ENCODE measurements around the gene CARD11. TPM values are rescaled to one million over a fixed set of nuclear protein-coding genes. Genes with fewer than 3 reads are reported as not detected.

CARD11 gene
- total and polyA plus RNA-seq, 2 of the 13 experiments (the other 11 are each of a cell fraction or from before 2014, with no cell fraction given): 0.04 TPM; not detected in 1

- TF ChIP-seq ZBED4 (CRISPR knock-in tag; IDR thresholded peaks at IDR 0.05; ENCODE audit: borderline replicate concordance): no peak
- no peak for TF ChIP-seq CC2D1A (CRISPR knock-in tag; IDR thresholded peaks at IDR 0.05)
- TF ChIP-seq GPN1 (CRISPR knock-in tag; IDR thresholded peaks at IDR 0.05; ENCODE audit: borderline replicate concordance): no peak
- no peak for TF ChIP-seq ZNF367 (CRISPR knock-in tag; IDR thresholded peaks at IDR 0.05; ENCODE audit: borderline replicate concordance)
- no peak for TF ChIP-seq ZNF883 (CRISPR knock-in tag; IDR thresholded peaks at IDR 0.05; ENCODE audit: not compliant biosample characterization)
- TF ChIP-seq ATRX (CRISPR knock-in tag; IDR thresholded peaks at IDR 0.05; ENCODE audit: borderline replicate concordance): no peak
- TF ChIP-seq SKI (IDR thresholded peaks at IDR 0.05; ENCODE audit: partially characterized antibody): no peak
Observed at GRCh38 chr7:2945171-2945570, 98.5 kb downstream of the CARD11 start (continued).

- Histone ChIP-seq H3K9me3 (ENCODE audit: low read length) (no peaks in the 10 kb centered on the region), H3K4me3 (replicated peaks in 1 of 3; ENCODE audit: insufficient read depth in 1 of 3, low read depth in 2 of 3, low read length in 3 of 3) (no peak overlapping the region), H3K79me2 (ENCODE audit: insufficient read depth, low read length) (no peaks in the 10 kb centered on the region), H3K9ac (ENCODE audit: insufficient read depth, low read depth, low read length) (no peak overlapping the region), H4K20me1 (ENCODE audit: insufficient read depth, low read length) (no peaks in the 10 kb centered on the region), H2AFZ (ENCODE audit: low read length) (no peak overlapping the region), H3K27ac (ENCODE audit: extremely low read length, insufficient read depth, low read length) (no peak overlapping the region), H3K4me2 (ENCODE audit: low read depth, low read length) (no peak overlapping the region), H3K36me3 (replicated peaks in 1 of 2; ENCODE audit: control insufficient read depth in 1 of 2, insufficient read depth in 2 of 2, low read length in 2 of 2) (no peaks in the 10 kb centered on the region), H3K4me1 (ENCODE audit: insufficient read depth, low read length) (no peaks in the 10 kb centered on the region), H3K27me3 (ENCODE audit: control insufficient read depth in 1 of 2, insufficient read depth in 2 of 2, low read length in 2 of 2) (peaks cover 1 to 15% of the 10 kb centered on the region in 2 experiments; a peak in 3 of 5 replicates)
- in situ Hi-C loops (cut with HindIII; ENCODE audit: extremely low pct_ligation_motif_present, low pct_unique_long_range_greater_than_20kb): no loop called here
- 50% methylated on average over 5 of the region's 5 CpGs for WGBS (ENCODE audit: low lambda C conversion rate)
- intact Hi-C loops (cut with micrococcal nuclease; ENCODE audit: unreplicated experiment): no loop called here
- TF ChIP-seq CENPBD1 (CRISPR knock-in tag; IDR thresholded peaks at IDR 0.05; ENCODE audit: borderline replicate concordance, low read depth): no peak
- no peak for TF ChIP-seq SAFB2 (CRISPR knock-in tag; IDR thresholded peaks at IDR 0.05; ENCODE audit: borderline replicate concordance, low read depth)
- no peak for TF ChIP-seq MBD4 (IDR thresholded peaks at IDR 0.05; ENCODE audit: borderline replicate concordance, low read length)
- TF ChIP-seq NONO (IDR thresholded peaks at IDR 0.05): no peak
- TF ChIP-seq NONO (CRISPR knock-in tag; conservative IDR thresholded peaks at IDR 0.05): no peak
- TF ChIP-seq ZZZ3 (CRISPR knock-in tag; IDR thresholded peaks at IDR 0.05; ENCODE audit: borderline replicate concordance): no peak
- TF ChIP-seq IRF9 (CRISPR knock-in tag; IDR thresholded peaks at IDR 0.05; ENCODE audit: borderline replicate concordance): no peak
- no peak for TF ChIP-seq ATRX (CRISPR knock-in tag; IDR thresholded peaks at IDR 0.05; ENCODE audit: borderline replicate concordance)
- TF ChIP-seq ZFP36 (IDR thresholded peaks at IDR 0.05; ENCODE audit: borderline replicate concordance, low read depth, low read length, partially characterized antibody): no peak
- no peak for TF ChIP-seq MAFG (CRISPR knock-in tag; IDR thresholded peaks at IDR 0.05)
- TF ChIP-seq ZNF333 (CRISPR knock-in tag; IDR thresholded peaks at IDR 0.05; ENCODE audit: borderline replicate concordance): no peak
- no peak for TF ChIP-seq SAP130 (CRISPR knock-in tag; IDR thresholded peaks at IDR 0.05; ENCODE audit: low read depth)
- TF ChIP-seq ZNF883 (CRISPR knock-in tag; IDR thresholded peaks at IDR 0.05; ENCODE audit: not compliant biosample characterization): no peak
- no TSS peak for BruUV-seq (replicated peaks)
- ATAC-seq (no peak), DNase-seq (ENCODE audit: low spot score) (no peak), FAIRE-seq (no peak)
- ChIA-PET POLR2A (no interaction called here), CTCF (ENCODE audit: low intra/inter-chr PET ratio, low total read pairs) (no interaction called here)
Observed at GRCh38 chr7:2944739-2945138, 98.9 kb downstream of the CARD11 start.
